Mucosa of descending colon (tissue), 3 donors: ENCODE results near the gene PCSK7. TPM values are rescaled to one million over a fixed set of nuclear protein-coding genes. Genes with fewer than 3 reads are reported as not detected.

Source experiments
- ATAC-seq: fragments of 200-7000 bp; cut with Tn5 transposase; one replicate; pipeline ENCODE4 v1.9.1; 2020; ENCODE audit warnings: mild to moderate bottlenecking, moderate library complexity
- DNase-seq, 3 donors: peaks; one replicate each; pipeline ENCODE4 v3.0.0-alpha.2; 2020
- H3K36me3 ChIP-seq: fragments of 200-600 bp; one replicate; pipeline ENCODE4 v1.8.0; 2021; ENCODE audit warnings: low read depth, mild to moderate bottlenecking
- H3K4me1 ChIP-seq: fragments of 200-600 bp; one replicate; pipeline ENCODE4 v1.8.0; 2021; ENCODE audit warnings: low read depth, mild to moderate bottlenecking
- H3K4me3 ChIP-seq: fragments of 200-600 bp; one replicate; pipeline ENCODE4 v1.8.0; 2021; ENCODE audit warnings: mild to moderate bottlenecking
- H3K9me3 ChIP-seq: fragments of 200-600 bp; one replicate; pipeline ENCODE4 v1.8.0; 2021; ENCODE audit warnings: mild to moderate bottlenecking
- CTCF ChIP-seq: fragments of 200-600 bp; IDR thresholded peaks from one replicate; pipeline ENCODE4 v1.8.0; 2022; ENCODE audit warnings: antibody characterized with exemption, mild to moderate bottlenecking
- intact Hi-C, 2 donors: fragments of 100-400 bp; cut with DNase I in 1 of 2; cut with micrococcal nuclease in 1 of 2; formaldehyde crosslinking; loops; one replicate each; pipeline versions ENCODE4 v1.11.0 to v1.11.1; 2022; cut with DNase I, micrococcal nuclease
- total RNA-seq, 3 donors: library from RNA; stranded (reverse); fragmentation: NEBNext Ultra II Directional in 2 of 3; extraction: Animal tissue kit (Norgen Biotek cat#: 25700) in 2 of 3; gene quantifications; one replicate each; pipeline versions ENCODE4 v1.2.1 to v1.2.4, GENCODE V29; 2021 to 2023
- donor health status: DM: no; HTN: no; CAD: no; lungs with moderate emphysema.
- donor health status: DM: no; HTN: no; CAD: no.
- donor health status: DM: no; HTN: yes; CAD: no.

PCSK7 gene
- total RNA-seq, 3 donors from 2014 or later, result 138 to 252 (median 181) TPM

- Histone ChIP-seq H3K36me3 (no peaks in the 10 kb centered on the region), H3K9me3 (no peaks in the 10 kb centered on the region), H3K4me3 (no peak overlapping the region), H3K4me1 (peaks cover 28% of the 10 kb centered on the region)
- DNase-seq (peak in 2 of 3 donors; percentile 70 to 80), ATAC-seq (peak; percentile 61)
- intact Hi-C loops, result no loop called here
- peak; percentile 49 for TF ChIP-seq CTCF
Observed at GRCh38 chr11:117197516-117198456, 34.1 kb downstream of the PCSK7 start.

GRCh38 chr11:117197006-117197405, 34.9 kb downstream of the PCSK7 start:
- ATAC-seq (no peak), DNase-seq (no peak)
- peaks cover 28% of the 10 kb centered on the region for H3K4me1 ChIP-seq
- no peak for TF ChIP-seq CTCF
- no peaks in the 10 kb centered on the region for H3K9me3 ChIP-seq
- intact Hi-C loops, result no loop called here
- H3K36me3 ChIP-seq, result no peaks in the 10 kb centered on the region
- no peak overlapping the region for H3K4me3 ChIP-seq

GRCh38 chr11:117195761-117196160, 36.1 kb downstream of the PCSK7 start:
- ATAC-seq (no peak), DNase-seq (peak in 1 of 3 donors; percentile 33)
- Histone ChIP-seq H3K4me1 (peaks cover 28% of the 10 kb centered on the region), H3K36me3 (no peaks in the 10 kb centered on the region), H3K4me3 (no peak overlapping the region), H3K9me3 (no peaks in the 10 kb centered on the region)
- TF ChIP-seq CTCF, result no peak
- intact Hi-C loops, result no loop called here

GRCh38 chr11:117195258-117195657, 36.6 kb downstream of the PCSK7 start:
- intact Hi-C loops, result no loop called here
- no peak for TF ChIP-seq CTCF
- Histone ChIP-seq H3K9me3 (no peaks in the 10 kb centered on the region), H3K36me3 (no peaks in the 10 kb centered on the region), H3K4me1 (peaks cover 28% of the 10 kb centered on the region), H3K4me3 (no peak overlapping the region)
- ATAC-seq, result peak; percentile 60
- peak in 2 of 3 donors; percentile 57 to 62 for DNase-seq

- no peak for TF ChIP-seq CTCF
- Histone ChIP-seq H3K4me1 (peaks cover 28% of the 10 kb centered on the region), H3K4me3 (no peak overlapping the region), H3K9me3 (no peaks in the 10 kb centered on the region), H3K36me3 (peaks cover 2% of the 10 kb centered on the region)
- DNase-seq (no peak), ATAC-seq (no peak)
- intact Hi-C loops, result no loop called here
Observed at GRCh38 chr11:117194267-117194666, 37.6 kb downstream of the PCSK7 start.
